H1 (cell line): Measurements from ENCODE around the gene ABL1. TPM values are rescaled to one million over a fixed set of nuclear protein-coding genes. Genes with fewer than 3 reads are reported as not detected.

ENCODE experiments used
- E2F6 ChIP-seq: IDR thresholded peaks from 2 replicates; pipeline ENCODE4 v1.6.1; 2012; ENCODE audit warnings: inconsistent platforms
- GABPA ChIP-seq: IDR thresholded peaks from 2 replicates; pipeline ENCODE4 v1.6.1; 2011; ENCODE audit warnings: mild to moderate bottlenecking, low read length, moderate library complexity, borderline replicate concordance; ENCODE audit not compliant: insufficient read depth
- KDM5A ChIP-seq: fragments of 200-600 bp; IDR thresholded peaks from 2 replicates; pipeline ENCODE4 v1.7.1; 2012; ENCODE audit warnings: mild to moderate bottlenecking, low read length, inconsistent platforms, mixed read lengths
- MAFK ChIP-seq: IDR thresholded peaks from 2 replicates; pipeline ENCODE4 v1.6.1; 2012; ENCODE audit warnings: low read depth, mild to moderate bottlenecking, improper control_type of control experiment, low read length
- PHF8 ChIP-seq: fragments of 200-600 bp; sonication (generic); conservative IDR thresholded peaks from 2 replicates; pipeline ENCODE4 v1.7.1; 2012; ENCODE audit warnings: low read depth, mild to moderate bottlenecking, inconsistent platforms, low read length, moderate library complexity
- RAD21 ChIP-seq, 2 experiments: IDR thresholded peaks in 1 of 2; conservative IDR thresholded peaks in 1 of 2; 2 replicates each; pipeline ENCODE4 v1.6.1; 2011; ENCODE audit warnings: low read depth in 2 of 2, low read length in 2 of 2, improper control_type of control experiment in 1 of 2, inconsistent platforms in 1 of 2, mild to moderate bottlenecking in 1 of 2, moderate library complexity in 1 of 2
- RXRA ChIP-seq: IDR thresholded peaks from 2 replicates; pipeline ENCODE4 v1.6.1; 2011; ENCODE audit warnings: low read depth, mild to moderate bottlenecking, low read length, moderate library complexity; ENCODE audit not compliant: insufficient read depth
- polyA plus RNA-seq, 7 experiments: library from polyadenylated mRNA; depleted of rRNA in 3 of 7; stranded (reverse) in 5 of 7; unstranded in 2 of 7; fragments of >200 nt in 5 of 7; fragments of 200-250 nt in 2 of 7; gene quantifications; 1 replicate in 5 of 7; 2 replicates in 1 of 7; 4 replicates in 1 of 7; pipeline versions ENCODE4 v1.2.1 to v1.2.3, GENCODE V29; 2011 to 2013; ENCODE audit warnings: missing spikeins in 2 of 7, mixed read lengths in 2 of 7
- total RNA-seq: library from RNA; stranded (reverse); fragmentation: NEBNext Ultra II Directional; extraction: Animal tissue kit (Norgen Biotek cat#: 25700); gene quantifications from 2 replicates; pipeline ENCODE4 v1.2.1, GENCODE V29; 2021

ABL1 gene
- total and polyA plus RNA-seq, 2 of the 8 experiments (the other 6 are each of a cell fraction or from before 2014, with no cell fraction given), result 35.3 to 104 TPM

GRCh38 chr9:130874783-130875182, 39.7 kb downstream of the ABL1 start (continued):
- no peak for TF ChIP-seq MAFK
- TF ChIP-seq E2F6, result no peak
- no peak for TF ChIP-seq RAD21 (IDR thresholded peaks at IDR 0.05 in 1 of 2, conservative IDR thresholded peaks at IDR 0.05 in 1 of 2; ENCODE audit: low read depth in 2 of 2, low read length in 2 of 2)
- no peak for TF ChIP-seq RXRA
- no peak for TF ChIP-seq PHF8
- TF ChIP-seq KDM5A, result no peak
- no peak for TF ChIP-seq GABPA
